H9 (cell line): ENCODE measurements around the gene HPCAL1. TPM values are rescaled to one million over a fixed set of nuclear protein-coding genes. Genes with fewer than 3 reads are reported as not detected.
"Not testable (repeated sequence)": the region's sequence is repeated elsewhere in the genome, so short reads cannot be mapped to it uniquely, and the experiment has no call there.

Experiments
- DNase-seq: peaks from one replicate; pipeline ENCODE4 v3.0.0-alpha.2; 2017
- H2AFZ ChIP-seq: one replicate; pipeline ENCODE4 v1.6.1; 2013; ENCODE audit warnings: mild to moderate bottlenecking, low read length, control low read depth, moderate library complexity
- H2AK5ac ChIP-seq: 2 replicates; pipeline ENCODE4 v1.6.1; 2013; ENCODE audit warnings: low read length, control low read depth, mixed read lengths; ENCODE audit not compliant: insufficient read length
- H2BK120ac ChIP-seq: one replicate; pipeline ENCODE4 v1.6.1; 2013; ENCODE audit warnings: low read depth, mild to moderate bottlenecking, low read length, control low read depth, inconsistent platforms; ENCODE audit not compliant: poor library complexity, severe bottlenecking
- H2BK12ac ChIP-seq: 2 replicates; pipeline ENCODE4 v1.6.1; 2013; ENCODE audit warnings: low read length, control low read depth, mixed read lengths, low read depth; ENCODE audit not compliant: insufficient read length
- H2BK15ac ChIP-seq: 2 replicates; pipeline ENCODE4 v1.6.1; 2013; ENCODE audit warnings: low read depth, low read length, control low read depth
- H2BK20ac ChIP-seq: one replicate; pipeline ENCODE4 v1.6.1; 2013; ENCODE audit warnings: low read depth, mild to moderate bottlenecking, low read length, control low read depth, inconsistent platforms; ENCODE audit not compliant: poor library complexity, severe bottlenecking
- H2BK5ac ChIP-seq: 2 replicates; pipeline ENCODE4 v1.6.1; 2013; ENCODE audit warnings: low read length, control low read depth, mixed read lengths; ENCODE audit not compliant: insufficient read length
- H3K14ac ChIP-seq: 2 replicates; pipeline ENCODE4 v1.6.1; 2013; ENCODE audit warnings: low read length, control low read depth; ENCODE audit not compliant: insufficient read depth
- H3K18ac ChIP-seq: 2 replicates; pipeline ENCODE4 v1.6.1; 2013; ENCODE audit warnings: low read depth, mild to moderate bottlenecking, mixed read lengths, low read length, control low read depth; ENCODE audit not compliant: insufficient read length
- H3K23ac ChIP-seq: 2 replicates; pipeline ENCODE4 v1.6.1; 2013; ENCODE audit warnings: low read length, control low read depth, mixed read lengths, low read depth; ENCODE audit not compliant: insufficient read length
- H3K23me2 ChIP-seq: 2 replicates; pipeline ENCODE4 v1.6.1; 2013; ENCODE audit warnings: low read depth, mild to moderate bottlenecking, mixed read lengths, low read length, control low read depth; ENCODE audit not compliant: insufficient read length, poor library complexity, severe bottlenecking
- H3K27ac ChIP-seq: 2 replicates; pipeline ENCODE4 v1.5.1; 2013; ENCODE audit warnings: low read length, control low read depth, mixed read lengths, low read depth; ENCODE audit not compliant: insufficient read length
- H3K27me3 ChIP-seq: 2 replicates; pipeline ENCODE4 v1.6.1; 2013; ENCODE audit warnings: low read length, control low read depth, inconsistent platforms; ENCODE audit not compliant: insufficient read depth
- H3K4ac ChIP-seq: 2 replicates; pipeline ENCODE4 v1.6.1; 2013; ENCODE audit warnings: low read depth, mild to moderate bottlenecking, control low read depth, inconsistent platforms, low read length, moderate library complexity
- H3K4me1 ChIP-seq: 2 replicates; pipeline ENCODE4 v1.6.1; 2013; ENCODE audit warnings: low read length, control low read depth, inconsistent platforms; ENCODE audit not compliant: insufficient read depth
- H3K4me2 ChIP-seq: 2 replicates; pipeline ENCODE4 v1.6.1; 2013; ENCODE audit warnings: low read length, control low read depth, mixed read lengths; ENCODE audit not compliant: insufficient read length, insufficient read depth
- H3K56ac ChIP-seq: 2 replicates; pipeline ENCODE4 v1.6.1; 2013; ENCODE audit warnings: low read depth, mild to moderate bottlenecking, mixed read lengths, low read length, control low read depth; ENCODE audit not compliant: insufficient read length
- H3K79me1 ChIP-seq: 2 replicates; pipeline ENCODE4 v1.6.1; 2013; ENCODE audit warnings: low read depth, mild to moderate bottlenecking, moderate library complexity, low read length, control low read depth, inconsistent platforms; ENCODE audit not compliant: insufficient read depth, poor library complexity, severe bottlenecking
- H3K79me2 ChIP-seq: 2 replicates; pipeline ENCODE4 v1.6.1; 2013; ENCODE audit warnings: low read length, control low read depth, inconsistent platforms; ENCODE audit not compliant: insufficient read depth
- H3K9ac ChIP-seq: 2 replicates; pipeline ENCODE4 v1.6.1; 2013; ENCODE audit warnings: low read length, control low read depth, mixed read lengths; ENCODE audit not compliant: insufficient read length; ENCODE audit errors: extremely low read depth
- H3K9me3 ChIP-seq: one replicate; pipeline ENCODE4 v1.6.1; 2013; ENCODE audit warnings: low read depth, low read length, inconsistent platforms; ENCODE audit not compliant: control insufficient read depth
- H3T11ph ChIP-seq: one replicate; pipeline ENCODE4 v1.6.1; 2013; ENCODE audit warnings: mild to moderate bottlenecking, low read length, control low read depth, inconsistent platforms
- H4K20me1 ChIP-seq: one replicate; pipeline ENCODE4 v1.6.1; 2013; ENCODE audit not compliant: control insufficient read depth, insufficient read length, insufficient read depth
- H4K5ac ChIP-seq: 2 replicates; pipeline ENCODE4 v1.6.1; 2013; ENCODE audit warnings: low read depth, mild to moderate bottlenecking, mixed read lengths, low read length, control low read depth; ENCODE audit not compliant: insufficient read length
- H4K8ac ChIP-seq: replicated peaks from 2 replicates; pipeline ENCODE4 v1.6.1; 2013; ENCODE audit warnings: low read length, control low read depth, mixed read lengths, low read depth; ENCODE audit not compliant: insufficient read length
- H4K91ac ChIP-seq: 2 replicates; pipeline ENCODE4 v1.6.1; 2013; ENCODE audit warnings: low read depth, mild to moderate bottlenecking, moderate library complexity, mixed read lengths, low read length, control low read depth; ENCODE audit not compliant: insufficient read length
- H3K27ac Mint-ChIP-seq, 3 experiments: 2 replicates in 2 of 3; 3 replicates in 1 of 3; pipeline ENCODE4 v1.8.0; 2020 to 2021; ENCODE audit warnings: mixed read lengths in 3 of 3, mild to moderate bottlenecking in 1 of 3, moderate library complexity in 1 of 3
- H3K27me3 Mint-ChIP-seq: 2 replicates; pipeline ENCODE4 v1.8.0; 2021; ENCODE audit warnings: low read depth, mild to moderate bottlenecking, moderate library complexity, mixed read lengths
- H3K36me3 Mint-ChIP-seq, 3 experiments: 2 replicates in 2 of 3; 3 replicates in 1 of 3; pipeline ENCODE4 v1.8.0; 2020 to 2021; ENCODE audit warnings: low read depth in 3 of 3, mixed read lengths in 3 of 3; ENCODE audit not compliant: insufficient read depth in 1 of 3
- H3K4me1 Mint-ChIP-seq, 2 experiments: 2 replicates each; pipeline ENCODE4 v1.8.0; 2020; ENCODE audit warnings: mixed read lengths in 2 of 2
- H3K4me3 Mint-ChIP-seq, 2 experiments: 2 replicates in 1 of 2; 3 replicates in 1 of 2; pipeline ENCODE4 v1.8.0; 2020 to 2021; ENCODE audit warnings: mild to moderate bottlenecking in 2 of 2, mixed read lengths in 2 of 2, moderate library complexity in 1 of 2
- H3K9me3 Mint-ChIP-seq, 2 experiments: 2 replicates in 1 of 2; 3 replicates in 1 of 2; pipeline ENCODE4 v1.8.0; 2020; ENCODE audit warnings: mild to moderate bottlenecking in 2 of 2, mixed read lengths in 2 of 2, moderate library complexity in 1 of 2
- CTCF ChIP-seq: fragments of 200-600 bp; sonication (generic); conservative IDR thresholded peaks from 3 replicates; pipeline ENCODE4 v1.8.0; 2021; ENCODE audit warnings: antibody characterized with exemption, mild to moderate bottlenecking
- WGBS: extraction: QIAGEN DNeasy Blood & Tissue Kit; methylation state at CpG from one replicate; pipeline ENCODE4 v1.1.7; 2013; ENCODE audit warnings: missing lambda C conversion rate, low lambda C conversion rate, mixed read lengths; ENCODE audit not compliant: insufficient read length; ENCODE audit errors: extremely low coverage; 5-methylcytosine and 5-hydroxymethylcytosine counted together
- total RNA-seq: library from RNA; stranded (reverse); gene quantifications from 2 replicates; pipeline ENCODE4 v1.2.1, GENCODE V29; 2021

The HPCAL1 gene
- total RNA-seq, 1 experiment from 2014 or later: 4.7 TPM

- H3K23me2 ChIP-seq: no peaks in the 10 kb centered on the region
- WGBS: no CpG with 5 or more reads among the region's 1 CpG
- H3K18ac ChIP-seq: no peak overlapping the region
- no peak overlapping the region for H2BK15ac ChIP-seq
- H3K56ac ChIP-seq: no peak overlapping the region
- no peak overlapping the region for H3K4me2 ChIP-seq
- no peaks in the 10 kb centered on the region for H4K20me1 ChIP-seq
- peaks cover 13 to 14% of the 10 kb centered on the region in 2 experiments for H3K9me3 Mint-ChIP-seq
- no peaks in the 10 kb centered on the region for H3K79me1 ChIP-seq
- H4K5ac ChIP-seq: no peak overlapping the region
- no peak overlapping the region for H2BK20ac ChIP-seq
- peaks cover 3 to 17% (median 4%) of the 10 kb centered on the region in 3 experiments; a peak in 4 of 7 replicates for H3K36me3 Mint-ChIP-seq
- H3K79me2 ChIP-seq: no peaks in the 10 kb centered on the region
- H3K4me1 ChIP-seq: peaks cover 2% of the 10 kb centered on the region; the same call in 1 of the 2 replicates
- H3K23ac ChIP-seq: no peak overlapping the region
- no peak overlapping the region for H2BK120ac ChIP-seq
- no peak overlapping the region for H2BK12ac ChIP-seq
- H3K27me3 Mint-ChIP-seq: peaks cover 9% of the 10 kb centered on the region
- H3K14ac ChIP-seq: no peak overlapping the region
- no peak overlapping the region for H3K9ac ChIP-seq
- no peak overlapping the region for H3K27ac ChIP-seq
- no peak overlapping the region for H2AK5ac ChIP-seq
- H3K27ac Mint-ChIP-seq: no peak overlapping the region
- H2BK5ac ChIP-seq: no peak overlapping the region
- H3K4ac ChIP-seq: no peak overlapping the region
- H4K91ac ChIP-seq: no peak overlapping the region
- H4K8ac ChIP-seq: no peak overlapping the region
- H3K27me3 ChIP-seq: no peaks in the 10 kb centered on the region
- H2AFZ ChIP-seq: no peak overlapping the region
- no peak for DNase-seq
- TF ChIP-seq CTCF: no peak
- peaks cover 21 to 22% of the 10 kb centered on the region in 2 experiments for H3K4me1 Mint-ChIP-seq
- no peak overlapping the region for H3K4me3 Mint-ChIP-seq
- no peaks in the 10 kb centered on the region for H3K9me3 ChIP-seq
- no peak overlapping the region for H3T11ph ChIP-seq
Measured at GRCh38 chr2:10294077-10294476, 8.6 kb upstream of the HPCAL1 start.

GRCh38 chr2:10295649-10296048 is 7.1 kb upstream of the HPCAL1 start:
- not testable (repeated sequence) for H3K4ac ChIP-seq, H2BK20ac ChIP-seq, H3K9me3 ChIP-seq, H3K27ac Mint-ChIP-seq, H3K27me3 ChIP-seq, H3K79me1 ChIP-seq, H3K79me2 ChIP-seq, H2BK120ac ChIP-seq, H3K4me2 ChIP-seq, H3K23ac ChIP-seq, H4K5ac ChIP-seq, H3K23me2 ChIP-seq, H3K27me3 Mint-ChIP-seq, H2BK12ac ChIP-seq, H4K8ac ChIP-seq, H3K56ac ChIP-seq, H4K20me1 ChIP-seq, H3K27ac ChIP-seq, H3K18ac ChIP-seq, H3K14ac ChIP-seq, H3K9ac ChIP-seq, H3K4me3 Mint-ChIP-seq, H3T11ph ChIP-seq, H2BK5ac ChIP-seq, H2AFZ ChIP-seq, H3K4me1 ChIP-seq, H4K91ac ChIP-seq, DNase-seq, H2BK15ac ChIP-seq, H2AK5ac ChIP-seq
- Mint-ChIP-seq H3K4me1 (peaks cover 21 to 22% of the 10 kb centered on the region in 2 experiments), H3K36me3 (peaks cover 3 to 17% (median 4%) of the 10 kb centered on the region in 3 experiments; a peak in 4 of 7 replicates), H3K9me3 (peaks cover 13 to 14% of the 10 kb centered on the region in 2 experiments)
- WGBS: no CpG with 5 or more reads among the region's 4 CpGs
